MCF 10A (cell line): ENCODE measurements around the gene KCNN1. TPM values are rescaled to one million over a fixed set of nuclear protein-coding genes. Genes with fewer than 3 reads are reported as not detected.

Experiments
- BruUV-seq: library from RNA; stranded (reverse); fragments of 400-500 nt; replicated peaks from 2 replicates; lab custom pipeline; 2021; lab: Mats Ljungman, UMichigan
- CTCF ChIA-PET: fragments of 300-600 bp; sonication (Branson Sonifier 250); formaldehyde crosslinking; extraction: SDS; loops from one replicate; lab custom pipeline; 2021; ENCODE audit warnings: antibody characterized with exemption, inconsistent platforms; lab: Yijun Ruan, JAX
- POLR2A ChIA-PET: fragments of 300-600, 350-650 bp; sonication (Branson Sonifier 250); formaldehyde crosslinking; extraction: SDS; loops from one replicate; lab custom pipeline; 2020; ENCODE audit warnings: antibody characterized with exemption, inconsistent platforms; lab: Yijun Ruan, JAX
- DNase-seq: peaks from one replicate; pipeline ENCODE4 v3.0.0-alpha.2; 2018; ENCODE audit not compliant: unreplicated experiment
- H3K27ac Mint-ChIP-seq: one replicate; pipeline ENCODE4 v1.8.0; 2022; ENCODE audit warnings: mild to moderate bottlenecking, low read depth, mixed read lengths; ENCODE audit not compliant: unreplicated experiment
- H3K27me3 Mint-ChIP-seq: one replicate; pipeline ENCODE4 v1.8.0; 2022; ENCODE audit warnings: mixed read lengths; ENCODE audit not compliant: insufficient read depth, unreplicated experiment
- H3K36me3 Mint-ChIP-seq: one replicate; pipeline ENCODE4 v1.8.0; 2022; ENCODE audit warnings: mild to moderate bottlenecking, moderate library complexity, mixed read lengths; ENCODE audit not compliant: insufficient read depth, unreplicated experiment
- H3K4me1 Mint-ChIP-seq: one replicate; pipeline ENCODE4 v1.8.0; 2022; ENCODE audit warnings: mixed read lengths; ENCODE audit not compliant: insufficient read depth, unreplicated experiment
- H3K4me3 Mint-ChIP-seq: one replicate; pipeline ENCODE4 v1.8.0; 2022; ENCODE audit warnings: mild to moderate bottlenecking, moderate library complexity, mixed read lengths; ENCODE audit not compliant: unreplicated experiment
- H3K9me3 Mint-ChIP-seq: one replicate; pipeline ENCODE4 v1.8.0; 2022; ENCODE audit warnings: mixed read lengths; ENCODE audit not compliant: unreplicated experiment
- intact Hi-C: fragments of 100-400 bp; cut with micrococcal nuclease; formaldehyde crosslinking; loops from 2 replicates; pipeline ENCODE4 v1.14.1; 2022
- total RNA-seq: library from RNA; stranded (reverse); gene quantifications from 2 replicates; pipeline ENCODE4 v1.2.3, GENCODE V29; 2022
- TF ChIP-seq, protein P1 (sequence below): fragments of 200-600 bp; IDR thresholded peaks from one replicate; pipeline ENCODE4 v1.8.0; 2022; ENCODE audit warnings: antibody characterized with exemption, mild to moderate bottlenecking; ENCODE audit not compliant: unreplicated experiment

KCNN1 gene
- total RNA-seq, 1 experiment from 2014 or later, result not detected

DNA sequence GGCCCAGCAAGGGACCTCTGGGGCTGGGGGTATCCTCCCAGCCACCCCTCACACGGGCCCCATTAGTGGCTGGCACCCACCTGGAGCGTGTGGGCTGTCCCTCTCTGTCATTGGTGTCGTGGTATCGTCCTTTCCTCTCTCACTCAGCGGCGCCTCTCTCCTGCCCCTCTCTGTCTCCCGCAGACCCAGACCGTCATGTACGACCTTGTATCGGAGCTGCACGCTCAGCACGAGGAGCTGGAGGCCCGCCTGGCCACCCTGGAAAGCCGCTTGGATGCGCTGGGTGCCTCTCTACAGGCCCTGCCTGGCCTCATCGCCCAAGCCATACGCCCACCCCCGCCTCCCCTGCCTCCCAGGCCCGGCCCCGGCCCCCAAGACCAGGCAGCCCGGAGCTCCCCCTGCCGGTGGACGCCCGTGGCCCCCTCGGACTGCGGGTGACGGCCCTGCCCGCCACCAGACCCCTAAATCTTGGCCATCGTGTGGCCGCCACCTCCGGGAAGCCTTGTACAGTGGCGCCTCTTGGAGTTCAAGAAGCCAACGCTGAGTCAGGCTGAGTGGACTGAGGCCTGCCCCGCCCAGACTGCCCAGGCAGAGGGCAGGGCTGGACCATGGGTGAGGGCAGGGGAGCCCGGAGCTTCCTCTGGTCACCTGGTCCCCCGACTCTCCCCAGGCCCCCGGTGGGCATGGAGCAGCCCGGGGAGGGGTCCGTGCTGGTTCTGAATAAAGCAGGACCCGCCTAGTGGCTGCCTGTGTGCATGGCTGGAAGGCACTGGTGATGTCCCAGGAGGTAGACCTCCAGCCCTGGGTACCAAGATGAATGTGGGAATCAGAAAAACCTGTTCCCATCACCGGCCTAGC is 31.3 kb downstream of the KCNN1 start:
- Mint-ChIP-seq H3K9me3 (no peaks in the 10 kb centered on the region), H3K27me3 (no peaks in the 10 kb centered on the region), H3K36me3 (peaks cover 3% of the 10 kb centered on the region), H3K27ac (no peak overlapping the region), H3K4me1 (peaks cover 6% of the 10 kb centered on the region), H3K4me3 (no peak overlapping the region)
- DNase-seq, result peak; percentile 44
- CTCF ChIA-PET, result interaction anchor here (0.9 to 10.1 kb wide), 5 partner anchors 10 to 244 kb away, joined by 3 to 224 read pairs (median 8); partner anchors contain the start of gene CCDC124
- TF ChIP-seq, protein P1, sequence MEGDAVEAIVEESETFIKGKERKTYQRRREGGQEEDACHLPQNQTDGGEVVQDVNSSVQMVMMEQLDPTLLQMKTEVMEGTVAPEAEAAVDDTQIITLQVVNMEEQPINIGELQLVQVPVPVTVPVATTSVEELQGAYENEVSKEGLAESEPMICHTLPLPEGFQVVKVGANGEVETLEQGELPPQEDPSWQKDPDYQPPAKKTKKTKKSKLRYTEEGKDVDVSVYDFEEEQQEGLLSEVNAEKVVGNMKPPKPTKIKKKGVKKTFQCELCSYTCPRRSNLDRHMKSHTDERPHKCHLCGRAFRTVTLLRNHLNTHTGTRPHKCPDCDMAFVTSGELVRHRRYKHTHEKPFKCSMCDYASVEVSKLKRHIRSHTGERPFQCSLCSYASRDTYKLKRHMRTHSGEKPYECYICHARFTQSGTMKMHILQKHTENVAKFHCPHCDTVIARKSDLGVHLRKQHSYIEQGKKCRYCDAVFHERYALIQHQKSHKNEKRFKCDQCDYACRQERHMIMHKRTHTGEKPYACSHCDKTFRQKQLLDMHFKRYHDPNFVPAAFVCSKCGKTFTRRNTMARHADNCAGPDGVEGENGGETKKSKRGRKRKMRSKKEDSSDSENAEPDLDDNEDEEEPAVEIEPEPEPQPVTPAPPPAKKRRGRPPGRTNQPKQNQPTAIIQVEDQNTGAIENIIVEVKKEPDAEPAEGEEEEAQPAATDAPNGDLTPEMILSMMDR, result peak; percentile 20
- intact Hi-C loops, result loop anchor here (5.0 kb wide), 1 partner anchor 141 kb away; the partner anchor contains the start of gene RPL18A
- BruUV-seq, result no TSS peak
- POLR2A ChIA-PET, result interaction anchor here (1.1 to 4.1 kb wide), 2 partner anchors 60 to 64 kb away, joined by 3 to 17 read pairs; no protein-coding TSS in a partner anchor

DNA sequence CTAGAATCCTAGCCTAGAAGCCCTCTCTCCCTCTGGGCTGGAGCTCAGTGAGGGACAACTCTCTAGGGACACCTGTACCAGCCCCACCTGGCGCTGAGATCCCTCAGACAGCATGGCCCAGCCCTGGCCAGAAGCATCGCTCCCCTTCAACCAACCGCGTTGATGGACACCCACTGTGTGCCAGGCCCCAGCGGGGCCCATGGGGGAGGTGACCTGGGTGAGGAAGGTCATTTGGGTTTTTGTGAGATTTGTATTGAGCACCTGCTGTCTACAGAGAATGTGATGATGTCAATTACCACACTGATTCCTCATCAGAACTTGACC is 31.9 kb downstream of the KCNN1 start:
- BruUV-seq, result no TSS peak

DNA sequence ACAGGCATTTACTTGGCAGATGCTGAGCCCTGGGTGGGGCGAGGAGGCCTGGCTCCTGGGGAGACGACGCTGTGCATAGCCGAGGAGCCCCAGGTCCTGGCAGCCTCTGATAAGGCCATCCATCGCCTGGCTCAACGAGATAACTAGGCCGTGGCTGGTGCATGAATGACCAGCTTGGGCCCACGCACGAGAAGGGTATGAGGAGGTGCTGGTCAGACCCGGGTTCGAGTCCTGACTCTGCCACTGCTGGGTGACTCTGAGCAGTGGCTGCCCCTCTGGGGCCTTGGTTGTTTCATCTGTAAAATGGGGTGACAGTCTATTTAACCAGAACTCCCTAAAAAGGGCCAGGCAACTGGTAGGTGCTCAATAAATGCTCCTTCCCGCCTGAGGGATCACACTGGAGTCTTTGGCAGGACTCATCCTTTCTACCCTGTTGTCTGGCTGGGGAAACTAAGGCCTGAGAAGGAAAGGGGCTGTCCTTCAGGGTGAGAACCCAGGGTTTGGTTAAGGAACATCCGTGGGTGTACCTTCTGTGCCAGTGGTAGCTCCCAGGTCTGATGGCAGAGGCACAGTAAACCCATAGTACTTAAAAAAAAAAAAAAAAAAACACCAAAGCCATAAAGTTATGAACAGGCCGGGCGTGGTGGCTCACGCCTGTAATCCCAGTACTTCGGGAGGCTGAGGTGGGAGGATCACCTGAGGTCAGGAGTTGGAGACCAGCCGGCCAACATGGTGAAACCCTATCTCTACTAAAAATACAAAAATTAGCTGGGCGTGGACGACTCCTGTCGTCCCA is 33.0 kb downstream of the KCNN1 start:
- BruUV-seq, result no TSS peak
- no peak for DNase-seq
- Mint-ChIP-seq H3K4me3 (peak overlapping the region; percentile 77), H3K27ac (peak overlapping the region; percentile 94), H3K27me3 (no peaks in the 10 kb centered on the region), H3K4me1 (peaks cover 6% of the 10 kb centered on the region), H3K36me3 (peaks cover 13% of the 10 kb centered on the region), H3K9me3 (no peaks in the 10 kb centered on the region)
- intact Hi-C loops, result loop anchor here (5.0 to 10.0 kb wide), 2 partner anchors 143 to 155 kb away; partner anchors contain the start of genes PIK3R2 and RPL18A
- ChIA-PET POLR2A (interaction anchor here (1.0 to 2.4 kb wide), 2 partner anchors 67 to 140 kb away, joined by 4 to 17 read pairs; partner anchors contain the start of genes CCDC124 and RPL18A), CTCF (interaction anchor here (0.9 to 10.1 kb wide), 6 partner anchors 54 to 169 kb away, joined by 3 to 224 read pairs (median 4); partner anchors contain the start of gene CCDC124)
- TF ChIP-seq, protein P1, result no peak

More for the DNA sequence above, 31.9 kb downstream of the KCNN1 start:
- no peak for DNase-seq
- ChIA-PET POLR2A (interaction anchor here (1.1 to 4.1 kb wide), 2 partner anchors 61 to 65 kb away, joined by 3 to 17 read pairs; no protein-coding TSS in a partner anchor), CTCF (interaction anchor here (0.6 to 10.1 kb wide), 4 partner anchors 53 to 244 kb away, joined by 3 to 224 read pairs (median 35); no protein-coding TSS in a partner anchor)
- Mint-ChIP-seq H3K4me3 (no peak overlapping the region), H3K27ac (no peak overlapping the region), H3K27me3 (no peaks in the 10 kb centered on the region), H3K9me3 (no peaks in the 10 kb centered on the region), H3K36me3 (peaks cover 7% of the 10 kb centered on the region), H3K4me1 (peaks cover 6% of the 10 kb centered on the region)
- TF ChIP-seq, protein P1, result no peak
- intact Hi-C loops, result loop anchor here (5.0 kb wide), 1 partner anchor 141 kb away; the partner anchor contains the start of gene RPL18A
